Measurements from ENCODE around the gene BLCAP.
"Not testable (repeated sequence)": the region's sequence is repeated elsewhere in the genome, so short reads cannot be mapped to it uniquely, and the experiment has no call there.

Gene BLCAP

GRCh38 chr20:37471741-37472235 is 55.9 kb downstream of the BLCAP start:
- Histone ChIP-seq H3K27me3 (ENCODE audit: insufficient read depth, low read length) (no peaks in the 10 kb centered on the region), H3K27ac (ENCODE audit: low read length) (no peak overlapping the region), H3K4me1 (ENCODE audit: insufficient read depth, low read length) (no peaks in the 10 kb centered on the region), H3K4me3 (ENCODE audit: low read length) (no peak overlapping the region), H3K9me3 (ENCODE audit: insufficient read depth, low read depth, low read length) (no peaks in the 10 kb centered on the region), H3K9ac (ENCODE audit: low read depth, low read length) (no peak overlapping the region), H3K36me3 (ENCODE audit: insufficient read depth, low read depth, low read length) (no peaks in the 10 kb centered on the region)

DNA sequence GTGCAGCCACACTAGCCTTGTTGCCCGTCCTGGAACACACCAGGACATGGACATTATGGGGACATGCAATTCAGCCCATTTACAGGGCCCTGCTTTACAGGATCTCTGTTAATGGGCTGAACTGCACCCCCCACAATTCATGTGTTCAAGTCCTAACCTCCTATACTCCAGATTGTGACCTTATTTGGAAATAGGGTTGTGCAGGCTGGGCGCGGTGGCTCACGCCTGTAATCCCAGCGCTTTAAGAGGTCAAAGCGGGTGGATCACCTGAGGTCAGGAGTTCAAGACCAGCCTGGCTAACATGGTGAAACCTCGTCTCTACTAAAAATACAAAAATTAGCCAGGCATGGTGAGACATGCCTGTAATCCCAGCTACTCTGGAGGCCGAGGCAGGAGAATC is 57.5 kb downstream of the BLCAP start:
- H3K9ac ChIP-seq (ENCODE audit: low read depth, low read length); H3K9me3 ChIP-seq (ENCODE audit: insufficient read depth, low read depth, low read length); H3K27ac ChIP-seq (ENCODE audit: low read length); H3K4me1 ChIP-seq (ENCODE audit: insufficient read depth, low read length); H3K27me3 ChIP-seq (ENCODE audit: insufficient read depth, low read length); H3K36me3 ChIP-seq (ENCODE audit: insufficient read depth, low read depth, low read length); H3K4me3 ChIP-seq (ENCODE audit: low read length): not testable (repeated sequence)

DNA sequence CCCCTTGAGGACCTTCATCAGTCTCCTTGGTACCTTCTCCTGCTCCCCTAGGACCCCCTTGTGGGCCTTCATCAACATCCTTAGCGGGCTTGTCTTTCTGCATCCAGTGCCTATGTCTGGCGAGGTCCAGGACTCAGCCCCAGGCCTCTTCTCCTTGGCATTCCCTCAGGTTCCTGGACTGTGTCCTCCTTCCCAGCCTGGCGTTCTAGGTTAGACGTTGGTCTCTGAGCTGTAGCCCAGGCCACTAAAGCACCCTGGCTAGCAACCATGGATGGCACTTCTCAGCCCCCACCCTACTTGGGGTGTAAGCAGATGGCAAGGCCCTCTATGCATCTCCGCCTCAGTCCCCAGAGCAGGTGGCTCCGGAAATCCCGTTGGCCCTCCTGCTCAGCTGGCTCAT is 58.1 kb downstream of the BLCAP start:
- Histone ChIP-seq H3K36me3 (ENCODE audit: insufficient read depth, low read depth, low read length) (no peaks in the 10 kb centered on the region), H3K4me1 (ENCODE audit: insufficient read depth, low read length) (no peaks in the 10 kb centered on the region), H3K27ac (ENCODE audit: low read length) (no peak overlapping the region), H3K27me3 (ENCODE audit: insufficient read depth, low read length) (no peaks in the 10 kb centered on the region), H3K9me3 (ENCODE audit: insufficient read depth, low read depth, low read length) (no peaks in the 10 kb centered on the region), H3K9ac (ENCODE audit: low read depth, low read length) (no peak overlapping the region), H3K4me3 (ENCODE audit: low read length) (no peak overlapping the region)

GRCh38 chr20:37468886-37469285 is 58.8 kb downstream of the BLCAP start:
- no peak overlapping the region for H3K4me3 ChIP-seq (ENCODE audit: low read length)
- H3K9me3 ChIP-seq (ENCODE audit: insufficient read depth, low read depth, low read length) = no peaks in the 10 kb centered on the region
- H3K4me1 ChIP-seq (ENCODE audit: insufficient read depth, low read length) = no peaks in the 10 kb centered on the region
- no peaks in the 10 kb centered on the region for H3K27me3 ChIP-seq (ENCODE audit: insufficient read depth, low read length)
- no peaks in the 10 kb centered on the region for H3K36me3 ChIP-seq (ENCODE audit: insufficient read depth, low read depth, low read length)
- no peak overlapping the region for H3K27ac ChIP-seq (ENCODE audit: low read length)
- no peak overlapping the region for H3K9ac ChIP-seq (ENCODE audit: low read depth, low read length)

All from iPS-20b (cell line).